Measurements from ENCODE around the gene ZNF23.

The ZNF23 gene

DNA sequence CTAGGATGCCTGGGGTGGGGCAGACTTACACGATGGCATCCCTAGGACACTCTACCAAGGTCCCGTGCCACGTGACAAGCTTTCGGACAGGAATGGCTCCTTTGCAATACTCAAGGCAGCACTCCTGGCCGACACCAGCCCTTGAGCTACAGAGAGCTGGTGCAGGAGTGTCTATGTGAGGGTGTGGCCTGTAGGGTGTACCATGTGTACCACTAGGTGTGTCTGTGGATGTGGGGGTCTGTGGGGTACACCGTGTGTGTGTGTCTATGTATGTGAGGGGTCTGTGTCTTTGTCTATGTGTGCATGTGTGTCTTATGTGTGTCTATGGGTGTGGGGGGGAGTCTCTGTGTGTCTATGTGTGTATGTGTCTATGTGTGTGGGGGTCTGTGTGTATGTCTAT lies 18.3 kb downstream of the ZNF23 start:
- Histone ChIP-seq H3K4me1 (ENCODE audit: control insufficient read depth, insufficient read depth, low read length) (no peaks in the 10 kb centered on the region), H3K9me3 (ENCODE audit: control insufficient read depth, low read length) (peaks cover 6% of the 10 kb centered on the region), H3K27ac (ENCODE audit: insufficient read depth, low read depth, low read length, poor library complexity, severe bottlenecking) (no peak overlapping the region), H3K4me3 (ENCODE audit: insufficient read depth, low read depth, low read length) (no peak overlapping the region), H3K36me3 (ENCODE audit: control insufficient read depth, insufficient read depth, low read length) (peaks cover 10% of the 10 kb centered on the region), H3K27me3 (ENCODE audit: control insufficient read depth, insufficient read depth, low read length, poor library complexity, severe bottlenecking) (no peaks in the 10 kb centered on the region)
- WGBS, 2 experiments = 89 to 90% methylated on average over 6 of the region's 6 CpGs

DNA sequence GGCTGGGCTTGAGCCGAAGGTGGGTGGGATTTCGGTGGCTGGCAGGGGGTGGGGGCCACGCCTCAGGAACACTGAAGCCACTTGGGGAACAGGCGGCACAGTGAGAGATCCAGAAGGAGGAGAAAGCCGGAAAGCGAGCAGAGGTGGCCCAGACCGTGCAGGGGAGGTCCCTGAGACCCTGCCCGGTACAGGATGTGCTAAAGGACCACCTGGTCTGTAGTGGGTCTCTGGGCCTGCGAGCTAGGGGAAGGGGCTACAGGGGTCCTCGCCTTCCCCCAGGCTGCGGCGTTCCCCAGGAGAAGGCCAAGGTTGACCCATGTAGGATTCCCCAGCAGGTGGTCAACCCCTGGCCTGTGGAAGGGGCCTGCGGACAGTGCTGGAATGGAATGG lies 20.0 kb downstream of the ZNF23 start, which contains the start of gene TLE7:
Gene TLE7 (minus strand): TSS at position 4 of the 390 bp plus-strand sequence. CDS start 8,730 bp downstream, outside the sequence.
- peaks cover 2% of the 10 kb centered on the region for H3K9me3 ChIP-seq (ENCODE audit: control insufficient read depth, low read length)
- H3K4me1 ChIP-seq (ENCODE audit: control insufficient read depth, insufficient read depth, low read length) = no peaks in the 10 kb centered on the region
- 91 to 93% methylated on average over 13 of the region's 13 CpGs for WGBS, 2 experiments
- no peak within 1 kb of the TSS for H3K4me3 ChIP-seq (ENCODE audit: insufficient read depth, low read depth, low read length)
- no peaks in the 10 kb centered on the region for H3K27me3 ChIP-seq (ENCODE audit: control insufficient read depth, insufficient read depth, low read length, poor library complexity, severe bottlenecking)
- no peak within 1 kb of the TSS for H3K27ac ChIP-seq (ENCODE audit: insufficient read depth, low read depth, low read length, poor library complexity, severe bottlenecking)
- no peaks in the 10 kb centered on the region for H3K36me3 ChIP-seq (ENCODE audit: control insufficient read depth, insufficient read depth, low read length)

DNA sequence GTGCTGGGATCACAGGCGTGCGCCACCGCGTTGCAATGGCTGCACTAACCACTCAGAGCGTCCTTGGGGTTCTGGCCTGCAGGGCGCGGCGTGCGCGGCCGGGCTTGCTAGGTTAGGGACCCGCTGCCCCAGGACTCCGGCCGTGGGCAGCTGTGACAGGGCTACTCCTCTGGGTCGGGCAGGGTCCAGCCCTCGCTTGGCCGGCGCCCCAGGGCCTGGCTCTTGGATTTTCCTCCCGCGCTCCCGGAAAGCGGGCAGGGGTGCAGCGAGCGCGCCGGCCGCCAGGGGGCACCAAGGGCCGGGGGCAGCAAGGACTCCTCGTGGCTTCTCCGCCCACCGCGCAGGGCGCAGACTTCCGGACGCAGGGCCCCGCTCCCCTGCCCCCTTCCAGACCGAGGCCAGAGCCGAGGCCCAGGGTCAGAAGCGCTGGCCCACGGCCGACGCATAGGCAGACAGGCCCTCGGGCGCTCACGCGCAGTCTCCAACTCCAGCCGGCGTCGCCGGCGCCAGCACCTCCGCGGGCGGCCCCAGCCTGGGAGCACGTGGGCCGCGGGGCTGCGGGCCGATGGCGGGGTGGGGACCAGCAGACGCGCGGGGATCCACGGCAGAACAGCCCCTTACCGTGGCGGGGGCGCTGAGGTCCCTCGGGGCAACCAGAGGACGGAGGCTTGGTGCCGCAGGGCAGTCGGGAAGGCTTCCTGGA lies 20.5 kb downstream of the ZNF23 start:
- no peak overlapping the region for H3K27ac ChIP-seq (ENCODE audit: insufficient read depth, low read depth, low read length, poor library complexity, severe bottlenecking)
- no peaks in the 10 kb centered on the region for H3K36me3 ChIP-seq (ENCODE audit: control insufficient read depth, insufficient read depth, low read length)
- 93 to 94% methylated on average over 71 of the region's 71 CpGs for WGBS, 2 experiments
- H3K4me1 ChIP-seq (ENCODE audit: control insufficient read depth, insufficient read depth, low read length) = no peaks in the 10 kb centered on the region
- H3K9me3 ChIP-seq (ENCODE audit: control insufficient read depth, low read length) = no peaks in the 10 kb centered on the region
- H3K27me3 ChIP-seq (ENCODE audit: control insufficient read depth, insufficient read depth, low read length, poor library complexity, severe bottlenecking) = no peaks in the 10 kb centered on the region
- H3K4me3 ChIP-seq (ENCODE audit: insufficient read depth, low read depth, low read length) = no peak overlapping the region

DNA sequence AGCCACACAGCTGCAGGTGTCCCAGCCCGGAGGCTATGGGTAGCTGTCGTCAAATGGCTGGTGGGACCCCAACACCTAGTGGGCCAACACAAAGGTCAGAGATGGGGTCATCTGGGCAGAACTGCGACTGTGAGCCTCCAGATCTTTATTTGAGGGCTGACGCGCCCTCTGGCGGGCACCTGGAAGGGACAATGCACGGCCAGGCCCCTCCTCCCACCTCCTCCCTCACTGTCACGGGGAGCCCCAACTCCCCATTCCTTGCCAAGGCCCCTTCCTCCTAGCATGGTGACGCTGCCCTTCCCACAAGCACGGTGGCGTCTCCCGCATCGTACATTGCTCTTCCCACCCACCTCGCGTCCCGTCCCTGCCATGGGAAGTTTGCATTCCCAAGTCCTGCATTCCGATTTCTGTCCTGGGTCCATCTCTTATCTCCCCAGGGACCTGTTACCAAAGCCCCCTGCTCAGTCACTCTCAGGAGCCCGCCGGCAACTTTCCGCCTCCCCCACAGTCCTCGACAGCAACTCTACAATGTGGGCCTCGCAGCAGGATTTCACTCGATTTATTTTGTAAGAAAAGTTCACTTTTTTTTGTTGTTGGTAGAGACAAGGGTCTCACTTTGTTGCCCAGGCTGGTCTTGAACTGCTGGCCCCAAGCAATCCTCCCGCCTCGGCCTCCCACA lies 21.2 kb downstream of the ZNF23 start:
- H3K4me1 ChIP-seq (ENCODE audit: control insufficient read depth, insufficient read depth, low read length) = no peaks in the 10 kb centered on the region
- H3K27me3 ChIP-seq (ENCODE audit: control insufficient read depth, insufficient read depth, low read length, poor library complexity, severe bottlenecking) = no peaks in the 10 kb centered on the region
- no peak overlapping the region for H3K27ac ChIP-seq (ENCODE audit: insufficient read depth, low read depth, low read length, poor library complexity, severe bottlenecking)
- H3K9me3 ChIP-seq (ENCODE audit: control insufficient read depth, low read length) = no peaks in the 10 kb centered on the region
- 73 to 74% methylated on average over 25 of the region's 25 CpGs for WGBS, 2 experiments
- H3K4me3 ChIP-seq (ENCODE audit: insufficient read depth, low read depth, low read length) = no peak overlapping the region
- no peaks in the 10 kb centered on the region for H3K36me3 ChIP-seq (ENCODE audit: control insufficient read depth, insufficient read depth, low read length)

DNA sequence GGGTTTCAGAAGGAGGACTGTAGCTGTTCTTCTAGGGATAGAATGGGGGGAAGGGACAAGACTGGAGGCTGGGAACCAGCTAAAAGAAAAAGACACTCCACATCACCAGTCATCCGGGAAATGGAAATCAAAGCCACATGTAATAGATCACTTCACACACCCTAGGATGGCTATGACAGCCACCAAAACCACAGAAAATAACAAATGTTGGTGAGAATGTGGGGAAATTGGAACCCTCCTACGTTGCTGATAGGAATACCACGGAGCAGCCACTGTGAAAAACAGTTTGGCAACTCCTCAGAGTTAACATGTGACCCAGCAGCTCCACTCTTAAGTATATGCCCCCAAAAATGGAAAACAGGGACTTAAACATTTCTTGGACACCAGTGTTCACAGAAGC lies 22.5 kb downstream of the ZNF23 start:
- no peaks in the 10 kb centered on the region for H3K27me3 ChIP-seq (ENCODE audit: control insufficient read depth, insufficient read depth, low read length, poor library complexity, severe bottlenecking)
- no peak overlapping the region for H3K27ac ChIP-seq (ENCODE audit: insufficient read depth, low read depth, low read length, poor library complexity, severe bottlenecking)
- no peaks in the 10 kb centered on the region for H3K4me1 ChIP-seq (ENCODE audit: control insufficient read depth, insufficient read depth, low read length)
- no peaks in the 10 kb centered on the region for H3K9me3 ChIP-seq (ENCODE audit: control insufficient read depth, low read length)
- no peaks in the 10 kb centered on the region for H3K36me3 ChIP-seq (ENCODE audit: control insufficient read depth, insufficient read depth, low read length)
- no peak overlapping the region for H3K4me3 ChIP-seq (ENCODE audit: insufficient read depth, low read depth, low read length)
- 65 to 68% methylated on average over 2 to 3 of the region's 3 CpGs for WGBS, 2 experiments

DNA sequence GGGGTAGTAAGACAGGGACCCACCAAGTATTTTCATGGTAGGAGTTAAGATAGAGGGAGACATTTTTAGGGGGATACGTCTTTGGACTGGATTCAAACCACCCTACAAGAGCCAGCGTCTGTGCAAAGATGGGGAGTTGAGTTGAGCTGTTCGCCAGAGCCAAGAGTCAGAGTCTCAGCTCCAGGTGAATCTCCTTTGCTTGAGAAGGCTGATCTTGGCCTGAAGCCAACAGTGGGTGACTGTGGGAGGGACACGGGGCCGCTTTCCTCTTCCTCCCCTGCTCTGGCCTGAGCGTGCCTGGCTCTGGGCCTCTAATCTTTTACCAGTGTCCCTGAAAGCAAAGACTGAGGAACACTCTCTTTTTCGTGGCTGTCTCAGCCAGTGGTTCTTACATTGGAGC lies 25.6 kb downstream of the ZNF23 start:
- 86 to 88% methylated on average over 7 of the region's 7 CpGs for WGBS, 2 experiments
- Histone ChIP-seq H3K27me3 (ENCODE audit: control insufficient read depth, insufficient read depth, low read length, poor library complexity, severe bottlenecking) (no peaks in the 10 kb centered on the region), H3K36me3 (ENCODE audit: control insufficient read depth, insufficient read depth, low read length) (no peaks in the 10 kb centered on the region), H3K27ac (ENCODE audit: insufficient read depth, low read depth, low read length, poor library complexity, severe bottlenecking) (no peak overlapping the region), H3K4me3 (ENCODE audit: insufficient read depth, low read depth, low read length) (no peak overlapping the region), H3K9me3 (ENCODE audit: control insufficient read depth, low read length) (no peaks in the 10 kb centered on the region), H3K4me1 (ENCODE audit: control insufficient read depth, insufficient read depth, low read length) (no peaks in the 10 kb centered on the region)

DNA sequence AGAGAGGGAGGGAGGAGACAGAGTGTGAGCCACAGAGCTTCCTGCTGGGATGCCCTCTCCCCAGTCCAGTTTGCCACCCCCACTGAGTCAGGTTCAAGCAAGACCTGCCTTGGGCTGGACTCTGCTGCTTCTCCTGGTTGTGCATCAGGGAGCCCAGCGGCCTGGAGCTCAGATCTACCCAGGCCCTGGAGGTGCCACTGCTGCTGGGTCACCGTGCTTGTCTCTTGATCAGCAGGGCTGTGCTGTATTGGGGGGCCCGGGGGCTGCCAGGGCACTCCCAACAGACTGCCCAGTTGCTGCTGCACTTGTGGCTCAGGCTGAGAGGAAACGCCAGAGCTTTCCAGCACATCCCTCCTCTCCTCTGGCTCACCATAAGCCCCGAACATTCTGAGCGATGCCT lies 29.1 kb downstream of the ZNF23 start:
- H3K36me3 ChIP-seq (ENCODE audit: control insufficient read depth, insufficient read depth, low read length) = no peaks in the 10 kb centered on the region
- H3K9me3 ChIP-seq (ENCODE audit: control insufficient read depth, low read length) = no peaks in the 10 kb centered on the region
- H3K4me3 ChIP-seq (ENCODE audit: insufficient read depth, low read depth, low read length) = no peak overlapping the region
- no peaks in the 10 kb centered on the region for H3K4me1 ChIP-seq (ENCODE audit: control insufficient read depth, insufficient read depth, low read length)
- WGBS, 2 experiments = 83 to 86% methylated on average over 6 of the region's 6 CpGs
- H3K27me3 ChIP-seq (ENCODE audit: control insufficient read depth, insufficient read depth, low read length, poor library complexity, severe bottlenecking) = peaks cover 8% of the 10 kb centered on the region
- H3K27ac ChIP-seq (ENCODE audit: insufficient read depth, low read depth, low read length, poor library complexity, severe bottlenecking) = no peak overlapping the region

DNA sequence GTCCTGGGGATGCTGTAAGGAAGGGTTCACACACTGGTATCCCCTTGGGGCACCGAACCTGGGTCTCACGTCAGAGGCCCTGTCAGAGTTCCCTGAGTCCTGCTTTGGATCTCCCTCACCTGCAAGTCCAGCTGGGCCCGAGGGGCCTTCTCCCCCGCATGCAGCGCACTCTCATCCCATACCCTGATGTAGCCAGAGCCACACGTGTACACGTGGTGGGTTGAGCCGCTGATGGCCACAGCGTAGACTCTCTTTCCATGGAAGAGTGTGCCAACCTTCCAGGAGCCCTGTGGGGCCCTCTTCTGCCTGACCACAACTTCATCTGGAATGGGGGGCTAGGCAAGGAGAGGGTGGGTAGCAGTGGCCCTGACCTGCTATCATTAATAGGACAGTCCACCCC lies 30.1 kb downstream of the ZNF23 start:
- H3K36me3 ChIP-seq (ENCODE audit: control insufficient read depth, insufficient read depth, low read length) = no peaks in the 10 kb centered on the region
- no peak overlapping the region for H3K4me3 ChIP-seq (ENCODE audit: insufficient read depth, low read depth, low read length)
- WGBS, 2 experiments = 90 to 94% methylated on average over 9 of the region's 9 CpGs
- no peaks in the 10 kb centered on the region for H3K4me1 ChIP-seq (ENCODE audit: control insufficient read depth, insufficient read depth, low read length)
- H3K9me3 ChIP-seq (ENCODE audit: control insufficient read depth, low read length) = no peaks in the 10 kb centered on the region
- H3K27me3 ChIP-seq (ENCODE audit: control insufficient read depth, insufficient read depth, low read length, poor library complexity, severe bottlenecking) = peaks cover 12% of the 10 kb centered on the region
- no peak overlapping the region for H3K27ac ChIP-seq (ENCODE audit: insufficient read depth, low read depth, low read length, poor library complexity, severe bottlenecking)

DNA sequence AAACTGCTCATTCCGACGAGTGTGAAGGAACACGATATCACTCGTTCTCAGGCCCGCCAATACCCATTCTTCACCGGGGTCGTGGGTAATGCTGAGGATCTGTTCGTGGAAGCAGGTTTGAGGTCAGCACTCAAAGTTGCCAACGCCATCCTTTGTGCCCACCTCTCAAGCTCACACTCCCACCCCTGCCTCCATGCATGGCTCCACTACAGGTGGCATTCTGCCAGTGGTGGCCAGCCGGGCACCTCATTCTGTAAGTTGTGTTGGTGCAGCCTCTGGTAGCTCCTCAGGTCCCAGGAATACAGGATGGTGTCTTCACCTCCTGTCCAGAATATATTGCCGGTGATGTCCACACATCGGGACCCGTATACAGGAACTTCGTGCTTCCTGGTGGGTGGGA lies 30.9 kb downstream of the ZNF23 start:
- Histone ChIP-seq H3K4me3 (ENCODE audit: insufficient read depth, low read depth, low read length) (no peak overlapping the region), H3K4me1 (ENCODE audit: control insufficient read depth, insufficient read depth, low read length) (no peaks in the 10 kb centered on the region), H3K27me3 (ENCODE audit: control insufficient read depth, insufficient read depth, low read length, poor library complexity, severe bottlenecking) (peaks cover 20% of the 10 kb centered on the region), H3K27ac (ENCODE audit: insufficient read depth, low read depth, low read length, poor library complexity, severe bottlenecking) (no peak overlapping the region), H3K9me3 (ENCODE audit: control insufficient read depth, low read length) (no peaks in the 10 kb centered on the region), H3K36me3 (ENCODE audit: control insufficient read depth, insufficient read depth, low read length) (no peaks in the 10 kb centered on the region)
- WGBS, 2 experiments = 90% methylated on average over 14 of the region's 14 CpGs

DNA sequence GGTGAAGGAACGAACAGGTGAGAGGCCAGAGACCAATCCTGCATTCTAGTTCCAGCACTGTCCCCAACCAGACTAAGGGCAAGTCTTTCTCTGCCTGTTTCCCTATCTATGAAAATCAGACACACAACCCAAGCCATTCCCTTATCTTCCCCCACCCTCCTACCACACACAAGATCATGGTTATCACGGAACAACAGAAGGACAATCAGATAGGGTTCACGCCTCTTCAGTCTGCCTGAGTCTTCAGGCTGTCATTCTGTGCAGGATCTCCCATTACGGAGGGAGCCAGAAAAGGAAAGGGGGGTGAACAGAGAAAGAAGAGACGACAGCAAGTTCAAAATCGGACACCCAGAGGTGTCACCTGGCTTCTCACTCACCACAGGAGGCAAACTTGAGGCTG lies 31.3 kb downstream of the ZNF23 start:
- Histone ChIP-seq H3K36me3 (ENCODE audit: control insufficient read depth, insufficient read depth, low read length) (no peaks in the 10 kb centered on the region), H3K9me3 (ENCODE audit: control insufficient read depth, low read length) (no peaks in the 10 kb centered on the region), H3K4me1 (ENCODE audit: control insufficient read depth, insufficient read depth, low read length) (no peaks in the 10 kb centered on the region), H3K4me3 (ENCODE audit: insufficient read depth, low read depth, low read length) (no peak overlapping the region), H3K27ac (ENCODE audit: insufficient read depth, low read depth, low read length, poor library complexity, severe bottlenecking) (no peak overlapping the region), H3K27me3 (ENCODE audit: control insufficient read depth, insufficient read depth, low read length, poor library complexity, severe bottlenecking) (peaks cover 25% of the 10 kb centered on the region)
- WGBS, 2 experiments = 77 to 78% methylated on average over 6 of the region's 6 CpGs

Measured in ectodermal cell (in vitro differentiated cells).